ENCODE data around the gene ELF2.
"Not testable (repeated sequence)": the region's sequence is repeated elsewhere in the genome, so short reads cannot be mapped to it uniquely, and the experiment has no call there.

The ELF2 gene

DNA sequence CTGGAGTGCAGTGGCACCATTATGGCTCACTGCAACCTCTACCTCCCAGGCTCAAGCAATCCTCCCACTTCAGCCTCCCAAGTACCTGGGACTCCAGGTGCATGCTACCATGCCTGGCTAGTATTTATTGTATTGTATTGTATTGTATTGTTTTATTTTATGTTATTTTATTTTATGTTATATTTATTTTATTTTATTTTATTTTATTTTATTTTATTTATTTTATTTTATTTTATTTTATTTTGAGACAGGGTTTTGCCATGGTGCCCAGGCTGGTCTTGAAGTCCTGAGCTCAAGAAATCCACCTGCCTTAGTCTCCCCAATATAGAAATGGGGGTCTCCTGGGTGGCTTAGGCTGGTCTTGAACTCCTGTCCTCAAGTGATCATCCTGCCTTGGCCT, 42.6 kb downstream of the ELF2 start:
- Histone ChIP-seq H3K27me3 (ENCODE audit: control insufficient read depth in 1 of 2, insufficient read depth in 2 of 2, low read length in 2 of 2) (no peaks in the 10 kb centered on the region), H3K9ac (ENCODE audit: low read length) (no peak overlapping the region), H3K4me3 (ENCODE audit: low read depth in 1 of 2, low read length in 2 of 2) (no peak overlapping the region), H3K36me3 (ENCODE audit: insufficient read depth, low read length) (peaks cover 12% of the 10 kb centered on the region), H3K9me3 (ENCODE audit: low read length) (no peaks in the 10 kb centered on the region), H3K27ac (ENCODE audit: low read depth, low read length) (no peak overlapping the region), H3K4me1 (ENCODE audit: insufficient read depth, low read length) (peaks cover 11% of the 10 kb centered on the region)

DNA sequence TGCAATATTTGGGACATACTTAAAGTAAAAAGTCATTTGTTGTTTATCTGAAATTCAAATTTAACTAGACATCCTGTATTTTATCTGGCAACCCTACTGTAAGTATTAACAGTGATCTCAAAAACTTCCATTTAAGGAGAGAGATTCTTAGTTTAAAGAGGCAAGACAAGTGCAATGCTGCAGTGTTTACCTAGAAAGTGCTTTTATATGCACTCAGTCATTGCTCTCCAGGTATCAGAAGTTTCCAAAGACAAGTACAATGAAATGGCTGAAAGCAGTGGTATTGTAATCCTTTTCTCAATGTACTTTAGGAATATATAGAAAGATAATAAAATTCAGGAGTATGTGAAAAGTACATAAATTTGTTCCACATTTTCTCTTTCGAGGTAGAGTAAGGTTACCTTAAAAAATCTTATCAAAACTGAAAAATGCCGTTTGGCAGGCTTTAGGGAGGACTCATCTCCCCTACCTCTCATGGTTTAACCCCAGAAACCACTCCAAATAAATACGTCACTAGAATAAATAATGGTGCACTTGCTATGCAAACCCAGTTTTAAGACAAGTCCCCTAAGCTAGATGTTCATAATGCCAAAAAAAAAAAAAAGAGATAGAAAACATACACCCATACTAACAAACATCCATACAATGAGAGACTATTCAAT, 45.7 kb downstream of the ELF2 start:
- no peak overlapping the region for H3K4me3 ChIP-seq (ENCODE audit: low read depth in 1 of 2, low read length in 2 of 2)
- H3K27ac ChIP-seq (ENCODE audit: low read depth, low read length), result no peak overlapping the region
- peaks cover 5% of the 10 kb centered on the region for H3K36me3 ChIP-seq (ENCODE audit: insufficient read depth, low read length)

DNA sequence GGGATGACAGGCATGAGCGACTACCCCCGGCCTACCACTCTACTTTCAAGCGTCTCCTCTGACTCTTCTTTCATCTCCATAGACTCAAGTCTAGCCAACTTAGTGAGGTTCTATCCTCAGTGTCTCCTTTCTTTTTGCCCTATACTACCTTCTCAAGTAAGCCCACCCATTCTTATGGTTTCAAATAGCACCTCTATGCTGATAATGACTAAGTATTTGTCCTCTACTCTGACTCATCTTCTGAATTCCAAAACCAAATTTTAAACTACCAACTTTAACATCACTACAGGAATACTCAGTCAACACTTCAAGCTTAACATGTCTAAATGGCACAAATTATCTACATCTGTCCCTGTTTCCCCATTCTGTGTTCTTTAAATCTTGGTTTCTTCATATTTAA, 47.8 kb downstream of the ELF2 start:
- H3K9ac ChIP-seq (ENCODE audit: low read length), result no peak overlapping the region
- peaks cover 5% of the 10 kb centered on the region for H3K36me3 ChIP-seq (ENCODE audit: insufficient read depth, low read length)
- H3K9me3 ChIP-seq (ENCODE audit: low read length), result no peaks in the 10 kb centered on the region
- H3K27ac ChIP-seq (ENCODE audit: low read depth, low read length), result no peak overlapping the region
- no peaks in the 10 kb centered on the region for H3K27me3 ChIP-seq (ENCODE audit: control insufficient read depth in 1 of 2, insufficient read depth in 2 of 2, low read length in 2 of 2)
- peaks cover 11% of the 10 kb centered on the region for H3K4me1 ChIP-seq (ENCODE audit: insufficient read depth, low read length)
- no peak overlapping the region for H3K4me3 ChIP-seq (ENCODE audit: low read depth in 1 of 2, low read length in 2 of 2)

More for the DNA sequence above, 45.7 kb downstream of the ELF2 start:
- peaks cover 11% of the 10 kb centered on the region for H3K4me1 ChIP-seq (ENCODE audit: insufficient read depth, low read length)
- no peaks in the 10 kb centered on the region for H3K27me3 ChIP-seq (ENCODE audit: control insufficient read depth in 1 of 2, insufficient read depth in 2 of 2, low read length in 2 of 2)
- no peaks in the 10 kb centered on the region for H3K9me3 ChIP-seq (ENCODE audit: low read length)
- no peak overlapping the region for H3K9ac ChIP-seq (ENCODE audit: low read length)

DNA sequence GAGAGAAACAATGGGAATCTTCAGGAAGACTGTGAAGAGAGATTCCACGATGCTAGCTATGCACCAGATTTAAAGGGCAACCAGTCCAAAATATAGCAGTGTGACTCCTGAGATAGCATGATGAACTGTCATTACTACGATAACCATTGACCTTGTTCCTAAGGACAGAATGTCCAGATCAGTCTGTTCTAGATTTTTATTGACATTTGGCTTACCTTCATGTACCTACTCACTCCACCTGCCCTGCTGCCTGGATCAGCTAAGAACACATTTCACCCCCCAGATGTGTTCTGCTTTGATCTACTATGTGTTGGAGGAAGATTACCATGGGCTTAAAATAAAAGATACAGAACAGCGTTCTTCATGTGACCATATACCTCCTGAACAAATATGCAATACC, 50.1 kb downstream of the ELF2 start:
- H3K27ac ChIP-seq (ENCODE audit: low read depth, low read length), result no peak overlapping the region
- no peaks in the 10 kb centered on the region for H3K27me3 ChIP-seq (ENCODE audit: control insufficient read depth in 1 of 2, insufficient read depth in 2 of 2, low read length in 2 of 2)
- H3K9me3 ChIP-seq (ENCODE audit: low read length), result no peaks in the 10 kb centered on the region
- no peak overlapping the region for H3K4me3 ChIP-seq (ENCODE audit: low read depth in 1 of 2, low read length in 2 of 2)
- no peak overlapping the region for H3K9ac ChIP-seq (ENCODE audit: low read length)
- H3K36me3 ChIP-seq (ENCODE audit: insufficient read depth, low read length), result peaks cover 5% of the 10 kb centered on the region
- peaks cover 11% of the 10 kb centered on the region for H3K4me1 ChIP-seq (ENCODE audit: insufficient read depth, low read length)

DNA sequence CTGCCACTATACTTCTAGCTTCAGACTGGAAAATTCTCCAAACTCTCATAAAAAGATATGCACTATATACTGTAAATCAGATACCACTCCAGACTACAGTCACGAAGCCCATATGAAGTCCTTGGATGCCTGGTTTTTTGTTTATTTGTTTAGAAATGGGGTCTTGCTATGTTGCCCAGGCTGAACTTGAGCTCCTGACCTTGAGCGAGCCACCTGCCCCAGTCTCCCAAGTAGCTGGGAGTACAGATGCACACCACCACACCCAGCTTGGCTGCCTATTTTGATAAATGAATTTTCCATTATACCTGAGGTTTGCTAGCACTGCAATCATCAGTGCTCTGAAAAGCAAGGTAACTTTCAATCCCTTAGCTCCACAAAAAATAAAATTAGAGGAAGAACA, 53.1 kb downstream of the ELF2 start:
- H3K9me3 ChIP-seq (ENCODE audit: low read length), result no peaks in the 10 kb centered on the region
- no peak overlapping the region for H3K27ac ChIP-seq (ENCODE audit: low read depth, low read length)
- H3K4me3 ChIP-seq (ENCODE audit: low read depth in 1 of 2, low read length in 2 of 2), result no peak overlapping the region
- no peaks in the 10 kb centered on the region for H3K27me3 ChIP-seq (ENCODE audit: control insufficient read depth in 1 of 2, insufficient read depth in 2 of 2, low read length in 2 of 2)
- H3K36me3 ChIP-seq (ENCODE audit: insufficient read depth, low read length), result no peaks in the 10 kb centered on the region
- H3K4me1 ChIP-seq (ENCODE audit: insufficient read depth, low read length), result no peaks in the 10 kb centered on the region
- no peak overlapping the region for H3K9ac ChIP-seq (ENCODE audit: low read length)

DNA sequence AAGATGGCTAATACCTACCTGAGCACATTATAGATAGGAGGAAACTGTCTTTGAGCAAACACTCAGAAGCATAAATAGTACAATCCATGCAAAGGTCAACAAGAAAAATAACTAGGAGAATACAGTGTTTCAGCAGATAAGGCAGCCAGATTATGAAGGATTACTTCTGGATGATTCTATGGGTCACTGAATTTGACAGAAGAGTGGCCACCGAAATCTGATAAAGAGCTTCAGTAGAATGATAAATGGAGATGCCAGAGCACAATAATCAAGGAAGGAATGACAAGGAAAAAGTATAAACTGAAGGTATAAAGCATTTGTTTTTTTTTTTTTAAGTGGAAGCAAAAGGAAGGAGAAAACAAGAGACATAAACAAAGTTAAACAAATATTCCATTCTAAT, 58.7 kb downstream of the ELF2 start:
- Histone ChIP-seq H3K36me3 (ENCODE audit: insufficient read depth, low read length) (no peaks in the 10 kb centered on the region), H3K9ac (ENCODE audit: low read length) (no peak overlapping the region), H3K27me3 (ENCODE audit: control insufficient read depth in 1 of 2, insufficient read depth in 2 of 2, low read length in 2 of 2) (no peaks in the 10 kb centered on the region), H3K4me3 (ENCODE audit: low read depth in 1 of 2, low read length in 2 of 2) (no peak overlapping the region), H3K4me1 (ENCODE audit: insufficient read depth, low read length) (no peaks in the 10 kb centered on the region), H3K27ac (ENCODE audit: low read depth, low read length) (no peak overlapping the region), H3K9me3 (ENCODE audit: low read length) (no peaks in the 10 kb centered on the region)

DNA sequence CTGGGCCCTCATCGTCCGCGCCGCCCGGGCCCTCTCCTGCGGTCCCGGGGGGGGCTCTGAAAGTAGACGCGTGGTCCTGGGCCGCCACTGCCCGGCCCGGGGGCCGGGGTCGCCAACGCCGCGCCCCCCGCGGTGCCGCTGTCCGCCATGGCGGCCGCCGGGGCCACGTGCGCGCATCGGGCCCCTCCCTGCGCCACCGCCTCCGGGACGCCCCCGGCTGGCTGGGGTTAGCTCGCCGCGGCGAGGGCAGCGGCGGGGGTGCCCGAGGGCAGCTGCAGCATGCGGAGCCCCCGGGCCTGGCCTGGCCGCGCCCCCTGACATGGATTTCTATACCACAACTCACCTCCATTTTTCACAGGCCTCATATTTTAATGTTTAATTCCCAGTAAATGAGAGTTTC, 61.8 kb downstream of the ELF2 start:
- H3K4me3 ChIP-seq (ENCODE audit: low read depth in 1 of 2, low read length in 2 of 2), result no peak overlapping the region
- H3K9me3 ChIP-seq (ENCODE audit: low read length), result no peaks in the 10 kb centered on the region
- no peak overlapping the region for H3K9ac ChIP-seq (ENCODE audit: low read length)
- H3K27ac ChIP-seq (ENCODE audit: low read depth, low read length), result no peak overlapping the region
- no peaks in the 10 kb centered on the region for H3K36me3 ChIP-seq (ENCODE audit: insufficient read depth, low read length)
- no peaks in the 10 kb centered on the region for H3K27me3 ChIP-seq (ENCODE audit: control insufficient read depth in 1 of 2, insufficient read depth in 2 of 2, low read length in 2 of 2)
- H3K4me1 ChIP-seq (ENCODE audit: insufficient read depth, low read length), result no peaks in the 10 kb centered on the region

DNA sequence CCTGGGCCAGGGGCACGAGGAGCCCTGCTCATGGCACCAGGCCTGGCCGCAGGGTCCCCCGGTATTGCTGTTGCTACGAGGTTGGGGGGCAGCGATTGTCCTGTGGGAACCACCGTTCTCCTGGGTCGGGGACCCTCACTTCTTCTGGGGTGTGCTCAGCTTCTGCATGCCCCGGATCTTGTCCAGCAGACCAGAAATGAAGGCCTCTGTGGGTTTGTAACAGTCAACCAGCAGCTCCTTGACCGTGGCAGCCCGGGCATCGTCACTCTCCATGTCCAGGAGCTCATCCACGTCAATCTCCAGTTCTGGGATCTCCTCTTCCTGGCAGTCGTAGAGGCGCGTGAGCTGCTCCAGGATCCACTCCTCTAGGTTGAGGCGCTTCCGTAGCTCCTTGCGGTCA, 62.2 kb downstream of the ELF2 start:
- H3K4me3 ChIP-seq (ENCODE audit: low read depth in 1 of 2, low read length in 2 of 2); H3K27ac ChIP-seq (ENCODE audit: low read depth, low read length); H3K9me3 ChIP-seq (ENCODE audit: low read length); H3K4me1 ChIP-seq (ENCODE audit: insufficient read depth, low read length); H3K36me3 ChIP-seq (ENCODE audit: insufficient read depth, low read length); H3K27me3 ChIP-seq (ENCODE audit: control insufficient read depth in 1 of 2, insufficient read depth in 2 of 2, low read length in 2 of 2); H3K9ac ChIP-seq (ENCODE audit: low read length): not testable (repeated sequence)

DNA sequence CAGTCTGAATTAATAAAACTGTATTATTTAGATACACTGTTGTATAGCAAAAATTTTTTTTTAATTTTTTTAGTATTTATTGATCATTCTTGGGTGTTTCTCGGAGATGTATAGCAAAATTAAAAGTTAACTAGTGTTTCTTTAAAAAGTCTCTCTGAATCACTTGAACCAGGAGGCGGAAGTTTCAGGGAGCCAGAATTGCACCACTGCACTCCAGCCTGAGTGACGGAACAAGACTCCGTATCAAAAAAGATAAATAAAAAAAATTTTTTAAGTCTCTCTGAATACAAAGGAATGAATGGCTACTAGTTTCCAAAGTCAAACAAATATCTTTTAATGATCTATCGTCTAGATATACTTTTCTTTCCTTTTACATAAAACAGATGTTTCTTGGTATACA, 64.4 kb downstream of the ELF2 start:
- H3K4me1 ChIP-seq (ENCODE audit: insufficient read depth, low read length), result no peaks in the 10 kb centered on the region
- no peaks in the 10 kb centered on the region for H3K9me3 ChIP-seq (ENCODE audit: low read length)
- no peak overlapping the region for H3K4me3 ChIP-seq (ENCODE audit: low read depth in 1 of 2, low read length in 2 of 2)
- H3K27me3 ChIP-seq (ENCODE audit: control insufficient read depth in 1 of 2, insufficient read depth in 2 of 2, low read length in 2 of 2), result no peaks in the 10 kb centered on the region
- H3K9ac ChIP-seq (ENCODE audit: low read length), result no peak overlapping the region
- no peaks in the 10 kb centered on the region for H3K36me3 ChIP-seq (ENCODE audit: insufficient read depth, low read length)
- no peak overlapping the region for H3K27ac ChIP-seq (ENCODE audit: low read depth, low read length)

DNA sequence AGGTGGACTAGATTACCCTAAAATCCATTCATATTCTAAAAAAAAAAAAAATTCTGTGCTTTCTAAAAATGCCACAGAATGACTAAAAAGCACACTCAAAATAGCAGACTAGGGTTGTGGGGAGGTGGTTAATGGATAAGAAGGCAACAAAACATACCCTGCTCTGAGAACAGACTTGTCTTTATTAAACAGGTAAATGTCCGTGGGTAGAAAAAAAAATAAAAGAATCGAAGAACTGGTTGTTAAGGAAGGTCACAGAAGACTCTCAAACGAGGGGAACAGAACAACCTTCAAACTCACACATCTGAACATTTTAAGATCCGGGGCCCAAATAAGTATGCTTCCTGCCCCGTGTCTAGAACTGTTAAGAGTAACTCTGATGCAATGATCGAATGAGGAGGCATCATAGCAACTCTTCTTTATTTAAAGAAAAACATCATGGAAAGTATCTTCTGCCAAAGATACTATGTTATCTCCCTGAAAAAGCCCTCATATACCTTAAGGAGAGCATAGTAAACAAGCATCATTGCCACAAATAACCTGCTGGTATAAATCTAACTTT, 68.4 kb downstream of the ELF2 start:
- no peaks in the 10 kb centered on the region for H3K9me3 ChIP-seq (ENCODE audit: low read length)
- H3K4me1 ChIP-seq (ENCODE audit: insufficient read depth, low read length), result no peaks in the 10 kb centered on the region
- no peak overlapping the region for H3K27ac ChIP-seq (ENCODE audit: low read depth, low read length)

DNA sequence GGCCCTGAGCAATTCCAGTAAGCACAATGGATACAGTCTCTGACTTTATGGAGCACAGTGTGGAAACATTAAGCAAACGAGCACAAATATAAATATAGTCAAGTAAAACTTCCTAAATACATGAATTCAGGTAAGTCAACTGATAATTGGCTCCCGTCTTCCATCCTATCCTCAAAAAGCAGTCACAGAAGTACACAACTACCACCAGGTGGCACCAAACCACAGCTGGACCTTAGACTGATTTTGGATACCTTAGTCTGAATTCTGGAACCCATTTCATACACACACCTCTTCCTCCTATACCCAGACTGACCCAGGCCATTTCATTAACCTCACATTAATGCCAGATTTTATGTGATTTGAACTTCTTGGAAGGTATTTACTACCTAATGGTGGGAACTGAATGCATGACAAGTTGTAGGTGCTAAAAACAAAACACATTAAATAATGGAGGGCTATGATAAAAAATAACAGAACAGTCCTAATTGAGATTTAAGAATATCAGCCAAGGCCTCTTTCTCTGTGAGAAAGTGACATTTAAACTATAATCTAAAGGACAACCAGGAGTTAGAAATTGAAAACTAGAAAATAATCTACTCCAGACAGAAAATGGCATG, 77.5 kb downstream of the ELF2 start:
- Histone ChIP-seq H3K9ac (ENCODE audit: low read length) (peak overlapping the region; percentile 16), H3K4me1 (ENCODE audit: insufficient read depth, low read length) (peaks cover 8% of the 10 kb centered on the region), H3K4me3 (ENCODE audit: low read depth in 1 of 2, low read length in 2 of 2) (no peak overlapping the region), H3K9me3 (ENCODE audit: low read length) (no peaks in the 10 kb centered on the region), H3K27me3 (ENCODE audit: control insufficient read depth in 1 of 2, insufficient read depth in 2 of 2, low read length in 2 of 2) (no peaks in the 10 kb centered on the region), H3K27ac (ENCODE audit: low read depth, low read length) (no peak overlapping the region), H3K36me3 (ENCODE audit: insufficient read depth, low read length) (peaks cover 4% of the 10 kb centered on the region)

More for the DNA sequence above, 68.4 kb downstream of the ELF2 start:
- Histone ChIP-seq H3K27me3 (ENCODE audit: control insufficient read depth in 1 of 2, insufficient read depth in 2 of 2, low read length in 2 of 2) (no peaks in the 10 kb centered on the region), H3K36me3 (ENCODE audit: insufficient read depth, low read length) (no peaks in the 10 kb centered on the region), H3K4me3 (ENCODE audit: low read depth in 1 of 2, low read length in 2 of 2) (no peak overlapping the region), H3K9ac (ENCODE audit: low read length) (no peak overlapping the region)

DNA sequence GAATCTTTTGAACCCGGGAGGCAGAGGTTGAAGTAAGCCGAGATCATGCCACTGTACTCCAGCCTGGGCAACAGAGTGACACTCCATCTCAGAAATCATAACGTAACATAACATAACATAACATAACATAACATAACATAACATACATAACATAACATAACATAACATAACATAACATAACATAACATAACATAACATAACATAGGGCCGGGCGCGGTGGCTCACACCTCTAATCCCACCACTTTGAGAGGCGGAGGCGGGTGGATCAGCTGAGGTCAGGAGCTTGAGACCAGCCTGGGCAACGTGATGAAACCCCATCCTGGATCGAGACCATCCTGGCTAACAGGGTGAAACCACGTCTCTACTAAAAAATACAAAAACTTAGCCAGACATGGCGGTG, 84.7 kb downstream of the ELF2 start:
- no peak overlapping the region for H3K4me3 ChIP-seq (ENCODE audit: low read depth in 1 of 2, low read length in 2 of 2)
- no peak overlapping the region for H3K27ac ChIP-seq (ENCODE audit: low read depth, low read length)
- no peak overlapping the region for H3K9ac ChIP-seq (ENCODE audit: low read length)
- H3K27me3 ChIP-seq (ENCODE audit: control insufficient read depth in 1 of 2, insufficient read depth in 2 of 2, low read length in 2 of 2), result no peaks in the 10 kb centered on the region
- H3K36me3 ChIP-seq (ENCODE audit: insufficient read depth, low read length), result no peaks in the 10 kb centered on the region
- H3K4me1 ChIP-seq (ENCODE audit: insufficient read depth, low read length), result no peaks in the 10 kb centered on the region
- H3K9me3 ChIP-seq (ENCODE audit: low read length), result no peaks in the 10 kb centered on the region

All from muscle layer of colon (tissue), 2 donors.